Fibroblast of the aortic adventitia (primary cell): ENCODE data around the gene NBEAL2. TPM values are rescaled to one million over a fixed set of nuclear protein-coding genes. Genes with fewer than 3 reads are reported as not detected.

Experiments used
- DNase-seq: peaks from one replicate; pipeline ENCODE4 v3.0.0-alpha.2; 2010; ENCODE audit warnings: low read depth
- H3K4me3 ChIP-seq: 2 replicates; pipeline ENCODE4 v1.5.1; 2011; ENCODE audit warnings: low read depth, mild to moderate bottlenecking, control low read depth, low read length, moderate library complexity
- total RNA-seq: library from RNA; depleted of rRNA; stranded (reverse); fragments of >200 nt; gene quantifications from 2 replicates; pipeline ENCODE4 v1.2.3, GENCODE V29; 2012; ENCODE audit warnings: low replicate concordance
- TF ChIP-seq, protein P1 (sequence below): IDR thresholded peaks from 2 replicates; pipeline ENCODE4 v1.5.1; 2011; ENCODE audit warnings: mild to moderate bottlenecking, low read length, control low read depth, inconsistent platforms; ENCODE audit not compliant: insufficient read depth

The NBEAL2 gene
- total RNA-seq, 1 donor, result 4.4 TPM

DNA sequence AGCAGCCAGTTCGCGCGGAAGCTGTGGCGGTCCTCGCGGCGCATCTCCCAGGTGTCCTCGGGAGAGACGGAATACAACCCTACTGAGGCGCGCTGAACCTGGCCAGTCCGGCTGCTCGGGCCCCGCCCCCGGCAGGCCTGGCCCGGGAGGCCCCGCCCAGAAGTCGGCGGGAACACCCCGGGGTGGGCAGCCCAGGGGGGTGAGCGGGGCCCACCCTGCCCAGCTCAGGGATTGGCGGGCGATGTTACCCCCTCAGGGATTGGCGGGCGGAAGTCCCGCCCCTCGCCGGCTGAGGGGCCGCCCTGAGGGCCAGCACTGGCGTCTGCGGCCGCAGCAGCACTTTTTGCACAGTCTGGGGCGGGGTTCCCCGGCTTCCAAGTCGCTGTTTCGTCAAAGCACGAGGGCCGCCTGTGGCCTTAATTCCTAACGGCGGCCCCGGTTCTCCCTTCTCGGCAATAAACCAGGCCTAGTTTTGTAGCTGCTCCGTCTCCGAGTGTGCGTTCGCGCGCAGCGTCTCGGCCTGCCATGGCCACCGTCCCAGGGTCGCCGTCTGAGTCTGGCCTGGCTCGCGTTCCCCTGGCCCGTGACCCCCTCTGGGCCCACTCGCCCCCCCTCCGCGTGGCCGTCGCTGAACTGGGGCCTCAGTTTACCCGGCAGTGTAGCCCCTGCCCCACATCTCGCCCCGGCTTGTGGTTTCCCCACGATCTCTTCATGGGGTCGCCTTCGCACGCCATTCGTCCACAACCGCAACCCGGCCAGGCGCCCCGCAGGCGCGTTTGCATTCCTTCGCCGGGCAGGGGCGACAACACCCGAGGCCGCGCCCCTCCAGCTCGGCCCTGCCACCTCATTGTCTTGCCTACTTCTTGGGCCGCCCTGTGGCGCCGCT is 30.0 kb downstream of the NBEAL2 start:
- DNase-seq, result peak; percentile 88
- TF ChIP-seq, protein P1, sequence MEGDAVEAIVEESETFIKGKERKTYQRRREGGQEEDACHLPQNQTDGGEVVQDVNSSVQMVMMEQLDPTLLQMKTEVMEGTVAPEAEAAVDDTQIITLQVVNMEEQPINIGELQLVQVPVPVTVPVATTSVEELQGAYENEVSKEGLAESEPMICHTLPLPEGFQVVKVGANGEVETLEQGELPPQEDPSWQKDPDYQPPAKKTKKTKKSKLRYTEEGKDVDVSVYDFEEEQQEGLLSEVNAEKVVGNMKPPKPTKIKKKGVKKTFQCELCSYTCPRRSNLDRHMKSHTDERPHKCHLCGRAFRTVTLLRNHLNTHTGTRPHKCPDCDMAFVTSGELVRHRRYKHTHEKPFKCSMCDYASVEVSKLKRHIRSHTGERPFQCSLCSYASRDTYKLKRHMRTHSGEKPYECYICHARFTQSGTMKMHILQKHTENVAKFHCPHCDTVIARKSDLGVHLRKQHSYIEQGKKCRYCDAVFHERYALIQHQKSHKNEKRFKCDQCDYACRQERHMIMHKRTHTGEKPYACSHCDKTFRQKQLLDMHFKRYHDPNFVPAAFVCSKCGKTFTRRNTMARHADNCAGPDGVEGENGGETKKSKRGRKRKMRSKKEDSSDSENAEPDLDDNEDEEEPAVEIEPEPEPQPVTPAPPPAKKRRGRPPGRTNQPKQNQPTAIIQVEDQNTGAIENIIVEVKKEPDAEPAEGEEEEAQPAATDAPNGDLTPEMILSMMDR, result no peak
- peak overlapping the region; percentile 68 for H3K4me3 ChIP-seq

DNA sequence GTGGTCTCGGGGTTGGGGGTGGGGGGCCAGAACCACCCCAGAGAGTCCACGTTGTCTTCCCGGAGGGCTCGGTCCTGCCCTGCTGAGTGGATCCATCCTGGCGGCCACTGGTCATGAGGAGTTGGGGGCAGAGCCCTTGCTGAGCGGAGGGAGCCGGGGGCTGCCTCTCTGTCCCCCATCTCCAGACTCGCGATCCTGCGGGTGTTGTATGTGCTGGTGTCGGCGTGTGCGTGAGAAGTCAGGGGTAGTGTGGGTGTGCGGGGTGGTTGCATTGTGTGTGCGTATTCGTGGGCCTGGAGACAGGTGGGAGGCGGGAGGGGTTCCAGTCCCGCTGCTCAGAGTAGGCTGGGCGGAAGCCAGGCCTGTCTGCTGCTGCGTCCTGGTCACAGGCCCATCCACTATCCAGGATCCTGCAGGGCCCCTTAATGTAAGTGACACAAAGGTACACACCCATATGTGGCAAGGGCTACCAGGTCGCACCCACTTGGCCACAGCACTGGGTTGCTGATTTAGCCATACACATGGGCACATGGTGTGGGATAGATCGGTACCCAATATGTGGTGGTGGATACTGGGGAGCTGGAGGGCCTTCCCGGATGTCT is 30.7 kb downstream of the NBEAL2 start:
- DNase-seq, result no peak
- peak overlapping the region; percentile 68 for H3K4me3 ChIP-seq
- TF ChIP-seq, protein P1, result no peak

DNA sequence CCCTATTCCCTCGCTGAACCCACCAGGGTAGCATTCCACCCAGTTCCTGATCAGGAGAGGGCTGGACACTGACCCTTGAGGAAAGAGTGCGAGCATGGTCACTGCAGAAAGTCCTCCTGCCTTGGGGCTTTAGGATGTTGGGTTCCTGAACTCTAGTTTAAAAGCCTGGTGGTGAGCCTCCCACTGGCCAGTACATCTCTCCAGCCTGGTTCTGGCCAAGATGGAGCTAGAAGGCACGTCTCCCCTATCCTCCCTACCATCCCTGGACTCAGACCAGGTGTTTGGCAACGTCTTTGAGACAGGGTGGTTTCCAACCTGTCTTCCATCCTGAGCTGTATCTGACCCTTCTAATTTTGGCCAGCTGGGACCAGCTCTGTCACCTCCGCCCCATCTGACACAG is 31.4 kb downstream of the NBEAL2 start:
- TF ChIP-seq, protein P1, result no peak
- no peak for DNase-seq
- no peak overlapping the region for H3K4me3 ChIP-seq

DNA sequence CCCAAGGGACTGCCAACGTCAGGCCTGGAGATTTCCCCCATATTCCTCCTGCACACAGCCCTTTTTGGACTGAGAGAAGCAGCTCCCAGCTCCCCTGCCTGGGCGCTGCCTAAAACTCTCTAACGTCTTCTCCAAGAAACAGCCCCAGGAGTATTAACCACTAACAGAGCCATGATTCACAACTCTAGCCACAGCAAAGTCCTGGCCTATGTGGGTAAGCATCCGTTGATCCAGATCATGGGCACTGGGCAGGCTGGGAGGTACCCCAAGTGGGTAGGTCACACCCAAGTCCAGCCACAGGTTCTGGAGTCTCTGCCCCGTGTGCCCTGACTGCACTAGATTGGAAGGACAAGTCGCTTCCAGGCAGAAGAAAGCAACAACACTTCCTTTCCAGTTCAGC is 31.9 kb downstream of the NBEAL2 start:
- H3K4me3 ChIP-seq, result no peak overlapping the region
- TF ChIP-seq, protein P1, result no peak
- DNase-seq, result no peak

DNA sequence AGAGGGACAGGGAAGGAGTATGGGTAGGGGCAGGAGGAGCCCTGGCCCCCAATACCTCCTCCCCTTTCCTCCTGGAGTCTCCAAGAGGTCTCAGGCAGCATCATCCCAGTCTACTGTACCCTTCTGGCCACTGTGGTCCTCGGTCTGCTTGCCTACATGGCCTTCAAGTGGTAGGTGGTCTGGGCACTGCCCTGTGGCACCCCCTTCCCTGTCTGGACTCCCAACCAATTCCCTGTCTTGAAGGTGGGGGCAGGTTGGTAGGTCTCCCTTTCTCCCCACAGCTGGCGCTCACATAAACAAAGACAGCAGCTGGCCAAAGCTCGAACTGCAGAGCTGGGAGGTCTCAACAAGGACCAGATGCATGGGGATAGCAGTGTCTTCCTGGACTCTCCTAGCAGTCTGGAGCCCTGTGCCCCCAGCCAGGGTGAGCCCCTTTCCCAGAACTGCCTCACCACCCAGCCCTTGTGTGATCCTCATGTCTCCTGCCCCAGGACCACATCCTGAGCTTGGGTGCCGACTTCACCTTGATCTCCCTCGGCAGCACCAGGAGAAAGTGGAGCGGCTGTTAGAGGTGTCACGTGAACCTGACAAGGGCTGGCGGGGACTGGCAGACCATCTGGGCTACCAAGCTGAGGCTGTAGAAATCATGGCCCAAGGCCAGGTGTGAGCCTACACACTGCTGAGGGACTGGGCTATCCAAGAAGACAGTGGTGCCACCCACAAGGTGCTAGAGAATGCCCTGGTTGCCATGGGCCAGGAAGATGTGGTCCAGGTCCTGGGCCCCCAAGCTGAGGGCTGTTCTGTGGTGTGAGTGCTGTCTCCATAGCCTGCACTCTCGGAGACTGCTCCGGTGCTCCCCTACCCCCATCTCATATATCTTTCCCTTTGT is 33.1 kb downstream of the NBEAL2 start:
- no peak for DNase-seq
- TF ChIP-seq, protein P1, result no peak
- no peak overlapping the region for H3K4me3 ChIP-seq

DNA sequence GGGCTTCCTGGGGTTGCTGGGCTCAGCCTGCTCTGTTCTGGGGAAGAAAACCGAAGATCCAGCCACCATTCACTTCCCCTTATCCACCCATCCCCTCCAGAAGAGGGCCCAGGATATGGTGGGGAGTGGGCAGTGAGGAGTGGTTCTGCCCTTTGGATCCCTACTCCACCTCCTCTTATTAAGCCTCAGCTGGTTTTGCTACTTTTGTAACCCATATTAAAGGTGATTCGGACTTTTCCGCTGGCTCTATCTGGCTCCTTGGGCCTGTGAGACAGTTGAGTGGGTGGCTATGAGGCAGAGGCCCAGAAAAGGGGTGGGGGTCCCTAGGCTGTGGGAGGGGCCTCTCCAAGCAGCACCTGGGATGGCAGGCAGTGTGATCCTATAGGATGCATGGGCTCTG is 33.8 kb downstream of the NBEAL2 start:
- TF ChIP-seq, protein P1, result no peak
- H3K4me3 ChIP-seq, result no peak overlapping the region
- no peak for DNase-seq
